Measurements from ENCODE around the gene MINPP1.
"Not testable (repeated sequence)": the region's sequence is repeated elsewhere in the genome, so short reads cannot be mapped to it uniquely, and the experiment has no call there.

Gene MINPP1

GRCh38 chr10:87504640-87505365 is at the start of gene MINPP1:
TSS of gene MINPP1 (plus strand) at chr10:87504893. CDS start at chr10:87504916, 23 bp downstream.
- in situ Hi-C loops (cut with MboI; ENCODE audit: low sequenced_read_pairs): no loop called here

- in situ Hi-C loops (cut with MboI; ENCODE audit: low sequenced_read_pairs): not testable (repeated sequence)
Observed at GRCh38 chr10:87456586-87457220, 48.0 kb upstream of the MINPP1 start.

GRCh38 chr10:87461751-87462150 is 42.9 kb upstream of the MINPP1 start:
- in situ Hi-C loops (cut with MboI; ENCODE audit: low sequenced_read_pairs): not testable (repeated sequence)

- in situ Hi-C loops (cut with MboI; ENCODE audit: low sequenced_read_pairs): not testable (repeated sequence)
Observed at GRCh38 chr10:87466849-87467248, 37.8 kb upstream of the MINPP1 start.

GRCh38 chr10:87488733-87489132 is 16.0 kb upstream of the MINPP1 start:
- in situ Hi-C loops (cut with MboI; ENCODE audit: low sequenced_read_pairs): not testable (repeated sequence)

- in situ Hi-C loops (cut with MboI; ENCODE audit: low sequenced_read_pairs): not testable (repeated sequence)
Observed at GRCh38 chr10:87490285-87490684, 14.4 kb upstream of the MINPP1 start.

- in situ Hi-C loops (cut with MboI; ENCODE audit: low sequenced_read_pairs): not testable (repeated sequence)
Observed at GRCh38 chr10:87492450-87492849, 12.2 kb upstream of the MINPP1 start.

- in situ Hi-C loops (cut with MboI; ENCODE audit: low sequenced_read_pairs): not testable (repeated sequence)
Observed at GRCh38 chr10:87495446-87495845, 9.2 kb upstream of the MINPP1 start.

- in situ Hi-C loops (cut with MboI; ENCODE audit: low sequenced_read_pairs): not testable (repeated sequence)
Observed at GRCh38 chr10:87497386-87497785, 7.3 kb upstream of the MINPP1 start.

GRCh38 chr10:87498106-87498789 is 6.4 kb upstream of the MINPP1 start:
- in situ Hi-C loops (cut with MboI; ENCODE audit: low sequenced_read_pairs): not testable (repeated sequence)

GRCh38 chr10:87500646-87501048 is 4.0 kb upstream of the MINPP1 start:
- in situ Hi-C loops (cut with MboI; ENCODE audit: low sequenced_read_pairs): no loop called here

GRCh38 chr10:87503401-87503800 is 1.3 kb upstream of the MINPP1 start:
- in situ Hi-C loops (cut with MboI; ENCODE audit: low sequenced_read_pairs): no loop called here

GRCh38 chr10:87503886-87504285 is 807 bp upstream of the MINPP1 start:
- in situ Hi-C loops (cut with MboI; ENCODE audit: low sequenced_read_pairs): no loop called here

- in situ Hi-C loops (cut with MboI; ENCODE audit: low sequenced_read_pairs): no loop called here
Observed at GRCh38 chr10:87504307-87504639, 420 bp upstream of the MINPP1 start.

GRCh38 chr10:87505366-87506111 is 846 bp downstream of the MINPP1 start:
- in situ Hi-C loops (cut with MboI; ENCODE audit: low sequenced_read_pairs): no loop called here

- in situ Hi-C loops (cut with MboI; ENCODE audit: low sequenced_read_pairs): no loop called here
Observed at GRCh38 chr10:87506956-87507355, 2.3 kb downstream of the MINPP1 start.

GRCh38 chr10:87507879-87508483 is 3.3 kb downstream of the MINPP1 start:
- in situ Hi-C loops (cut with MboI; ENCODE audit: low sequenced_read_pairs): no loop called here

- in situ Hi-C loops (cut with MboI; ENCODE audit: low sequenced_read_pairs): no loop called here
Observed at GRCh38 chr10:87508837-87509236, 4.1 kb downstream of the MINPP1 start.

GRCh38 chr10:87510025-87510424 is 5.3 kb downstream of the MINPP1 start:
- in situ Hi-C loops (cut with MboI; ENCODE audit: low sequenced_read_pairs): no loop called here

GRCh38 chr10:87511526-87511925 is 6.8 kb downstream of the MINPP1 start:
- in situ Hi-C loops (cut with MboI; ENCODE audit: low sequenced_read_pairs): no loop called here

- in situ Hi-C loops (cut with MboI; ENCODE audit: low sequenced_read_pairs): no loop called here
Observed at GRCh38 chr10:87518937-87519336, 14.2 kb downstream of the MINPP1 start.

Data from HL-60/S4 treated with retinoic acid at 250 ng/mL for 4 days and 3 days (cell line).